HEK293 (cell line): Measurements from ENCODE around the gene KPNA5.

Source experiments
- CTCF ChIA-PET: fragments of 350-600 bp; formaldehyde crosslinking; extraction: SDS; loops from one replicate; lab custom pipeline; 2021; ENCODE audit warnings: antibody characterized with exemption; lab: Yijun Ruan, JAX
- POLR2A ChIA-PET: fragments of 300-600 bp; formaldehyde crosslinking; extraction: SDS; loops from one replicate; lab custom pipeline; 2020; ENCODE audit warnings: antibody characterized with exemption, inconsistent platforms; lab: Yijun Ruan, JAX
- H3K27ac ChIP-seq: fragments of 200-500 bp; sonication (Bioruptor generic); 2 replicates; pipeline ENCODE4 v1.5.1; 2014; ENCODE audit warnings: low read depth, low read length, control low read depth, inconsistent platforms; ENCODE audit errors: extremely low read depth
- H3K36me3 ChIP-seq, 2 experiments: fragments of 200-500 bp in 1 of 2; sonication (Bioruptor generic) in 1 of 2; 1 replicate in 1 of 2; 2 replicates in 1 of 2; pipeline ENCODE4 v1.5.1; 2014 to 2017; ENCODE audit warnings: inconsistent platforms in 2 of 2, low read length in 2 of 2; ENCODE audit not compliant: control insufficient read depth in 2 of 2, insufficient read depth in 1 of 2
- H3K4me1 ChIP-seq: fragments of 200-500 bp; sonication (Bioruptor generic); 2 replicates; pipeline ENCODE4 v1.5.1; 2014; ENCODE audit warnings: mild to moderate bottlenecking, low read length, inconsistent platforms; ENCODE audit not compliant: control insufficient read depth, insufficient read depth
- H3K4me3 ChIP-seq: 2 replicates; pipeline ENCODE4 v1.5.1; 2011; ENCODE audit warnings: low read depth, mild to moderate bottlenecking, control low read depth, low read length, moderate library complexity
- H3K9me3 ChIP-seq: fragments of 200-500 bp; sonication (Bioruptor generic); 2 replicates; pipeline ENCODE4 v1.5.1; 2014; ENCODE audit warnings: low read depth, low read length, inconsistent platforms; ENCODE audit not compliant: control insufficient read depth, insufficient read depth
- ATF2 ChIP-seq: fragments of 450-650 bp; formaldehyde crosslinking; IDR thresholded peaks from 2 replicates; pipeline ENCODE4 v1.5.1; 2016; ENCODE audit warnings: missing biosample characterization, missing genetic modification characterization, low read depth
- HOXA7 ChIP-seq: sonication (generic); formaldehyde crosslinking; IDR thresholded peaks from 2 replicates; pipeline ENCODE4 v1.8.1; 2022; ENCODE audit warnings: missing genetic modification reagents, borderline replicate concordance
- REST ChIP-seq: fragments of 450-650 bp; formaldehyde crosslinking; IDR thresholded peaks from 2 replicates; pipeline ENCODE4 v1.5.1; 2016; ENCODE audit warnings: missing biosample characterization, missing genetic modification characterization
- SP2 ChIP-seq: fragments of 450-650 bp; formaldehyde crosslinking; IDR thresholded peaks from 2 replicates; pipeline ENCODE4 v1.5.1; 2016; ENCODE audit warnings: missing biosample characterization, missing genetic modification characterization
- SP7 ChIP-seq: fragments of 450-650 bp; formaldehyde crosslinking; IDR thresholded peaks from 2 replicates; pipeline ENCODE4 v1.5.1; 2016; ENCODE audit warnings: missing biosample characterization, missing genetic modification characterization
- TRIM28 ChIP-seq: IDR thresholded peaks from 2 replicates; pipeline ENCODE4 v1.6.1; 2011; ENCODE audit warnings: low read length, control low read depth, borderline replicate concordance
- ZBTB26 ChIP-seq: fragments of 450-650 bp; formaldehyde crosslinking; optimal IDR thresholded peaks from 2 replicates; pipeline ENCODE3; 2016; ENCODE audit warnings: missing biosample characterization, mild to moderate bottlenecking, missing genetic modification characterization
- ZNF155 ChIP-seq: fragments of 450-650 bp; formaldehyde crosslinking; IDR thresholded peaks from 2 replicates; pipeline ENCODE4 v1.5.1; 2016; ENCODE audit warnings: missing biosample characterization, missing genetic modification characterization
- ZNF211 ChIP-seq: fragments of 450-650 bp; formaldehyde crosslinking; IDR thresholded peaks from 2 replicates; pipeline ENCODE4 v1.5.1; 2016; ENCODE audit warnings: low read depth, missing biosample characterization, missing genetic modification characterization
- ZNF549 ChIP-seq: fragments of 450-650 bp; IDR thresholded peaks from 2 replicates; pipeline ENCODE4 v1.5.1; 2018; ENCODE audit warnings: missing biosample characterization, missing genetic modification characterization, mild to moderate bottlenecking, inconsistent platforms, moderate library complexity
- ZNF558 ChIP-seq: fragments of 450-650 bp; formaldehyde crosslinking; IDR thresholded peaks from 2 replicates; pipeline ENCODE4 v1.5.1; 2016; ENCODE audit warnings: missing biosample characterization, missing genetic modification characterization
- ZNF623 ChIP-seq: fragments of 450-650 bp; formaldehyde crosslinking; IDR thresholded peaks from 2 replicates; pipeline ENCODE4 v1.5.1; 2016; ENCODE audit warnings: missing biosample characterization, missing genetic modification characterization
- ZNF624 ChIP-seq: fragments of 450-650 bp; formaldehyde crosslinking; IDR thresholded peaks from 2 replicates; pipeline ENCODE4 v1.5.1; 2017; ENCODE audit warnings: missing biosample characterization, missing genetic modification characterization
- ZNF692 ChIP-seq: fragments of 450-650 bp; formaldehyde crosslinking; IDR thresholded peaks from 2 replicates; pipeline ENCODE4 v1.5.1; 2016; ENCODE audit warnings: missing biosample characterization, missing genetic modification characterization
- ZNF777 ChIP-seq: fragments of 450-650 bp; formaldehyde crosslinking; IDR thresholded peaks from 2 replicates; pipeline ENCODE4 v1.5.1; 2017; ENCODE audit warnings: missing biosample characterization, missing genetic modification characterization, borderline replicate concordance
- TF ChIP-seq, protein P1 (sequence below): fragments of 450-650 bp; formaldehyde crosslinking; IDR thresholded peaks from 2 replicates; pipeline ENCODE4 v1.5.1; 2016; ENCODE audit warnings: missing biosample characterization, missing genetic modification characterization
- TF ChIP-seq, protein P2 (sequence below): fragments of 450-650 bp; formaldehyde crosslinking; conservative IDR thresholded peaks from 2 replicates; pipeline ENCODE4 v1.5.1; 2016; ENCODE audit warnings: low read depth, missing biosample characterization, missing genetic modification characterization

The KPNA5 gene

GRCh38 chr6:116761779-116762178 is 80.8 kb downstream of the KPNA5 start:
- no peaks in the 10 kb centered on the region for H3K4me1 ChIP-seq
- H3K9me3 ChIP-seq = no peaks in the 10 kb centered on the region
- H3K36me3 ChIP-seq = no peaks in the 10 kb centered on the region
- ChIA-PET POLR2A (no interaction called here), CTCF (interaction anchor here (0.8 to 1.6 kb wide), 4 partner anchors 10 to 211 kb away, joined by 3 read pairs; no protein-coding TSS in a partner anchor)
- H3K4me3 ChIP-seq = no peak overlapping the region
- no peak overlapping the region for H3K27ac ChIP-seq
- peak; percentile 70 for TF ChIP-seq ZNF692 (tag by site-specific recombination)
- no peak for TF ChIP-seq ATF2 (tag by site-specific recombination)
- TF ChIP-seq ZNF623 (tag by site-specific recombination) = no peak

DNA sequence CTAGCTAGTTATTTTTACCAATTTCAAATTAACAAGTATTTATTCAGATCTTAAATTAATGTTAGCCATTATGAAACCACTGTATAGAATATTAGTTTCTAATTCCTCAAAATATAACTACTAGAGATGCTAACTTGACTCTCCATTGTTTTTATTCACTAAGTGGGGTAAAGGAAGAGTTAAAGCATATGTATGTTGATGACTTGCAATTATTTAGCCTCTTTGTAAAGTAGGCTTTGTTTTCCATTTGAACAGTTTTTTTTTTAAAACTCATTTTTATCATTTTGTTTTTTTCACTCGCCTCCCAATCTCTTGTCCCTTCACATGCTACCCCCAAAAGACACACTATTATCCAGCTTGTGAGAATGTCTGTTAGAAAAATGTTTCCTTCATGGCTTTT is 81.2 kb downstream of the KPNA5 start:
- H3K4me1 ChIP-seq = no peaks in the 10 kb centered on the region
- TF ChIP-seq ZNF558 (tag by site-specific recombination) = peak; percentile 91
- TF ChIP-seq ZNF624 = no peak
- no peak overlapping the region for H3K27ac ChIP-seq
- no peak overlapping the region for H3K4me3 ChIP-seq
- H3K36me3 ChIP-seq = no peaks in the 10 kb centered on the region
- ChIA-PET POLR2A (no interaction called here), CTCF (interaction anchor here (1.1 to 1.6 kb wide), 3 partner anchors 9 to 207 kb away, joined by 3 read pairs; no protein-coding TSS in a partner anchor)
- H3K9me3 ChIP-seq = no peaks in the 10 kb centered on the region

DNA sequence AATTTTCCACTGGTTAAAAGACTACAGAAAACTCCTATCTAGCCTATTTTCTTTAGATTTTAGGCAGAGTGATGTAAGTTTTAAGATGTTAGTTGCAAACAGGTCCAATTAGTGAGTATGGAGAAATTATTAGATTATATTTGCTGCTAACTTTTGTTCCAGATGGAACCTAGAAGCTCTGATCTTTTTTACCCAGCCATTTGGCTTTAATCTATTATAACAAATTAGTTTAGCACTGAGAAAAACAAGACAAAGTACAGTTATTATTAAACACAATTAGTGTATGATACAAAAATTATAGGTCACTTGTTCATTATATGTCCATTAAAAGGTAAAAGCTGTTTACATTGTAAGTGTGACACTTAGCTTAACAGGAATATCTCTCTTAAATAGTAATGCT is 82.0 kb downstream of the KPNA5 start:
- ChIA-PET CTCF (interaction anchor here (1.1 to 1.6 kb wide), 2 partner anchors 9 to 206 kb away, joined by 3 read pairs; no protein-coding TSS in a partner anchor), POLR2A (no interaction called here)
- Histone ChIP-seq H3K4me1 (no peaks in the 10 kb centered on the region), H3K4me3 (no peak overlapping the region), H3K36me3 (no peaks in the 10 kb centered on the region), H3K27ac (no peak overlapping the region), H3K9me3 (no peaks in the 10 kb centered on the region)
- TF ChIP-seq, protein P1, sequence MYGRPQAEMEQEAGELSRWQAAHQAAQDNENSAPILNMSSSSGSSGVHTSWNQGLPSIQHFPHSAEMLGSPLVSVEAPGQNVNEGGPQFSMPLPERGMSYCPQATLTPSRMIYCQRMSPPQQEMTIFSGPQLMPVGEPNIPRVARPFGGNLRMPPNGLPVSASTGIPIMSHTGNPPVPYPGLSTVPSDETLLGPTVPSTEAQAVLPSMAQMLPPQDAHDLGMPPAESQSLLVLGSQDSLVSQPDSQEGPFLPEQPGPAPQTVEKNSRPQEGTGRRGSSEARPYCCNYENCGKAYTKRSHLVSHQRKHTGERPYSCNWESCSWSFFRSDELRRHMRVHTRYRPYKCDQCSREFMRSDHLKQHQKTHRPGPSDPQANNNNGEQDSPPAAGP (tag by site-specific recombination) = no peak
- TF ChIP-seq SP2 (no peak), ZNF155 (tag by site-specific recombination) (no peak), REST (tag by site-specific recombination) (no peak), TRIM28 (no peak), ZNF624 (no peak), ZNF558 (tag by site-specific recombination) (no peak), ZNF211 (tag by site-specific recombination) (no peak), HOXA7 (CRISPR knock-in tag) (no peak), SP7 (tag by site-specific recombination) (no peak), ZBTB26 (tag by site-specific recombination) (no peak), ZNF549 (tag by site-specific recombination) (no peak), ZNF777 (tag by site-specific recombination) (no peak)
- TF ChIP-seq, protein P2, sequence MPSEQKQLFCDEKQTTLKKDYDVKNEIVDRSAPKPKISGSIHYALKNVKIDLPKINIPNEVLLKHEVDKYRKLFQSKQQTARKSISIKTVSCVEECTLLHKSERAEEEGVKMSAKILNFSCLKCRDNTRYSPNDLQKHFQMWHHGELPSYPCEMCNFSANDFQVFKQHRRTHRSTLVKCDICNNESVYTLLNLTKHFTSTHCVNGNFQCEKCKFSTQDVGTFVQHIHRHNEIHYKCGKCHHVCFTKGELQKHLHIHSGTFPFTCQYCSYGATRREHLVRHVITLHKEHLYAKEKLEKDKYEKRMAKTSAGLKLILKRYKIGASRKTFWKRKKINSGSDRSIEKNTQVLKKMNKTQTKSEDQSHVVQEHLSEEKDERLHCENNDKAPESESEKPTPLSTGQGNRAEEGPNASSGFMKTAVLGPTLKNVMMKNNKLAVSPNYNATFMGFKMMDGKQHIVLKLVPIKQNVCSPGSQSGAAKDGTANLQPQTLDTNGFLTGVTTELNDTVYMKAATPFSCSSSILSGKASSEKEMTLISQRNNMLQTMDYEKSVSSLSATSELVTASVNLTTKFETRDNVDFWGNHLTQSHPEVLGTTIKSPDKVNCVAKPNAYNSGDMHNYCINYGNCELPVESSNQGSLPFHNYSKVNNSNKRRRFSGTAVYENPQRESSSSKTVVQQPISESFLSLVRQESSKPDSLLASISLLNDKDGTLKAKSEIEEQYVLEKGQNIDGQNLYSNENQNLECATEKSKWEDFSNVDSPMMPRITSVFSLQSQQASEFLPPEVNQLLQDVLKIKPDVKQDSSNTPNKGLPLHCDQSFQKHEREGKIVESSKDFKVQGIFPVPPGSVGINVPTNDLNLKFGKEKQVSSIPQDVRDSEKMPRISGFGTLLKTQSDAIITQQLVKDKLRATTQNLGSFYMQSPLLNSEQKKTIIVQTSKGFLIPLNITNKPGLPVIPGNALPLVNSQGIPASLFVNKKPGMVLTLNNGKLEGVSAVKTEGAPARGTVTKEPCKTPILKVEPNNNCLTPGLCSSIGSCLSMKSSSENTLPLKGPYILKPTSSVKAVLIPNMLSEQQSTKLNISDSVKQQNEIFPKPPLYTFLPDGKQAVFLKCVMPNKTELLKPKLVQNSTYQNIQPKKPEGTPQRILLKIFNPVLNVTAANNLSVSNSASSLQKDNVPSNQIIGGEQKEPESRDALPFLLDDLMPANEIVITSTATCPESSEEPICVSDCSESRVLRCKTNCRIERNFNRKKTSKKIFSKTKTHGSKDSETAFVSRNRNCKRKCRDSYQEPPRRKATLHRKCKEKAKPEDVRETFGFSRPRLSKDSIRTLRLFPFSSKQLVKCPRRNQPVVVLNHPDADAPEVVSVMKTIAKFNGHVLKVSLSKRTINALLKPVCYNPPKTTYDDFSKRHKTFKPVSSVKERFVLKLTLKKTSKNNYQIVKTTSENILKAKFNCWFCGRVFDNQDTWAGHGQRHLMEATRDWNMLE = no peak
